ENCODE measurements around the gene ELL.

The ELL gene

DNA sequence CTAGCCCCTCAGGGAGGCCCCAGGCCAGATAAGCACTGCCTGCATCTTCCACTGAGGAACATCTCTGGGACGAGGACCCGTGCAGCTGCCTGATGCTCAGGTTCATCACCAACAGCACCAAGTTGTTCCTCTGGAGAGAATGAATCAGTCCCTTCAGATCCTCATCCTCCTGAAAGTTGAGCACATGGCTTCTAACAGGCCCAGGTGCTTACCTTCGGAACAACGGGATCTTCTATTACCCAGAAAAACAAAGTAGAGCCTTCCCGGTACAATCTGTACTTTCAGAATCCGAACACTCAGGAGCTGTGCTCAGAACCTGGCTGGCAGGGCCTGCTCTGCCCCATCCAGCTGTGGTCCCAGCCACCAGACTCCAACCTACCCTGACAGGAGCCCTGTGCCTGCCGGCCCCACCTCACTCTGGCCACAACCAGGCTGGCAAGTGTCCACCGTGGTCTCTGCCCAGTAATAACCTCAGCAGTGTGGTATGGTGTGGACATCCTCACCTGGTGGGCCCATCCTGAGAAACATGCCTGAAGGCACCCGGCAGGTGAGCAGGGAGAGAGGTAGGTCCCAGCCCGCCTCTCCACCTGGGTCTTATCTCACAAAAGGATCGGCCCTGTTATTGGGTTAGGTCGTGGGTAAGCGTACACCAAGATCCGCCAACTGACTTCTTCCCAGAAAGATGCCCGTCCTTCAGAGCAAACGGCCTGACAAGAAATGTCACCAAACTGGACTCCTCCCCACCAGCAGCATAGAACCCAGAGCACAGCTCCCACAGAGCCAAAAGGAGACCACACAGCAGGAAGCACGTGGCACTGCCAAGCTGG is 34.1 kb downstream of the ELL start:
- no peak for DNase-seq

DNA sequence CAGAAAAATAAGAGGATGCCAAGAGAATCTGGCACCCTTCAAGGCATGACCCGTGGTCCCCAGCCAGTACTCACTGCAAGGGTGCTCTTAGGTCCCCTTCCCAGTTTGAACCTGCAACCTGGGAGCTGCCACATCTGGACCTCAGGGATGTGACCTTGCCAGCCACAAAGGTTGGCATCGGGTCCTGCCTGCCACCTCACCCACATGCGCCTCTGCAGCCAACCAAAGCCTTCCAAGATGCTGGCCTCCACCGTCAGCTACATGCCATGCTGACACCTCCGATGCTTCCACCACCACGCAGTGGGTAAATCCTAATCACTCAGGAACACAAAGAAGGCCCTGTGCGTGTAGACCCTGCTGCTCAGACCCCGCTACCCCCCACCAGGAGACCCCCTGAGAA is 35.1 kb downstream of the ELL start:
- no peak for DNase-seq

DNA sequence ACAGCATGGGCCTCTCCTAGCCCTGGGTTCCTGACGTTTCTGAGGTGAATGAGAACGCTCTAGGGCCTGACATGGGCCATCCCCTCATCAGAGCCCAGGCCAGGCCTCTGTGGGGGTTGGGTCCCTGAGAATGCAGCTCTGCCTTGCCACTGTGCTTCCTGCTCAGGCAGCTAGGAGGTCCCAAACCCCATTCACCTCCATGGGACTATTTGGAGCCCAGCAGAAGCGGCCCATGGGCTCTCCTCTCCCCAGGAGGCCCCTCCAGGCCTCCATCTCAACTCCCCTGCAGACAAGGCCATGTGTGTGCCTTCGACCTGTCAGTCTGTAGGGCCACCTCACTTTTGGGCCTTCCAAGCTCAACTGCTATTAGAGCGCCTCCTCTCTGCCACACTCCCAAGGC is 36.9 kb downstream of the ELL start:
- no peak for DNase-seq

DNA sequence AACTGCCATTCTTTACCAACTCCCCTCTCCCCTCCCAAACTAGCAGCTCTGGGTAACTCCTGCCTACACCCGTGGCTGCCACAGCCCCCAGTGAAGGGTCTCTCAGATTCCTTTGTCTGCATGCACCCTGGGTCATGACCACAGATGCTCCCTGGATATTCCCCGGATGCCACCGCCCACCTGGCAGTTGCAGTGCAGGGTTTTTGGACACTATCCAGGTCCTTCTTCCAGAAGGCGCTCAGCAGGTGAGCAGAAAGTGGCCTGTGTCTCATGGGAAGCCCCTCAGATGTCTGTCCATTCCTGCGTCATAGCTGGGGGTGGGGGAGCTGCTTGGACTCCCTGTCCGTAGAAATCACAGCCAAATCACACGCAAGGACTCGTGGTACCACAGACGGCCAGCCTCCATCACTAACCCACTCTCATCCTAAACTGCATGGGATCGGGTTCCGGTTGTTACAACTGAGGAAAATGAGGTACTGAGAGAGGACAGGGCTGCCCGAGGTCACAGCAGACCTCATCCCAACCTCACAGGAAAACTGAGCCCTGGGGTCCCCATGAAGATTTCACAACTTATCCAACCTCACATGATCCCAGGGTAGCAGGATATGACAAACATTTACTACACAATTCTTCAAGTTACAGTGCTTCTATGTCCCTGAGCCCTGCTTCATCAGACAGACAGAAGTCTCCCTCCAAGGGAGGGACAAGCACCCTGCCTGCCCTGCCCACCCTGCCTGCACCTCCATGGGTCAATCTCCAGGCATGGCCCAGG is 38.6 kb downstream of the ELL start:
- DNase-seq, result no peak

DNA sequence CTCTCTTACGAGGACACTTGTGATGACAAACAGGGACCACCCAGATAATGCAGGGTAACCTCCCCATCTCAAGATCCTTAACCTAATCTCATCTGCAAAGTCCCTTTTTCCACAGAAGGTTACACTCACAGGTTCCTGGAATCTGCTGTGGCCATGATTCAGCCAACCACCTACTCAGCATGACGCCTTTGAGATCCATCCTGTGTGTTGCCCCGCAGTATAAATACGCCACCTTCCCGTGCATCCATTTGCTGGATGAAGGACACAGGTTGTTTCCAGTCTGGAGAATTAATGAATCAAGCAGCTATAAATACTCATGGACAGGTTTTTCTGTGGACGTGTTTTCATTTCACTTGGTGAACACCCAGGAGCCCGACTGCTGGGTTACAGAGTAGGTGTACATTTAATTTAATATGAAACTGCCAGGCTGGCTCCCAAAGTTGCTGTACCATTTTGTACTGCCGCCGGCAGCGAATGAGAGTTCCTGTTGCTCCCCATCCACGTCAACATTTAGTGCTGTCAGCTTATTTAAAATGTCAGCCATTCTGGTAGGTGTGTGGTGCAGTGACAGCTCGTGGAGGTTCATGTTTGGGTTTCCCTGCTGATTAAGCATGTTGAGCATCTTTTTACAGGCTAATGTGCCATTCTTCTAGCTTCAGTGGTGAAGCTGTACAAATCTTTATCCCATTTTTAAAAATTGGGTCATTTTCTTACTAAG is 40.2 kb downstream of the ELL start:
- DNase-seq, result no peak

DNA sequence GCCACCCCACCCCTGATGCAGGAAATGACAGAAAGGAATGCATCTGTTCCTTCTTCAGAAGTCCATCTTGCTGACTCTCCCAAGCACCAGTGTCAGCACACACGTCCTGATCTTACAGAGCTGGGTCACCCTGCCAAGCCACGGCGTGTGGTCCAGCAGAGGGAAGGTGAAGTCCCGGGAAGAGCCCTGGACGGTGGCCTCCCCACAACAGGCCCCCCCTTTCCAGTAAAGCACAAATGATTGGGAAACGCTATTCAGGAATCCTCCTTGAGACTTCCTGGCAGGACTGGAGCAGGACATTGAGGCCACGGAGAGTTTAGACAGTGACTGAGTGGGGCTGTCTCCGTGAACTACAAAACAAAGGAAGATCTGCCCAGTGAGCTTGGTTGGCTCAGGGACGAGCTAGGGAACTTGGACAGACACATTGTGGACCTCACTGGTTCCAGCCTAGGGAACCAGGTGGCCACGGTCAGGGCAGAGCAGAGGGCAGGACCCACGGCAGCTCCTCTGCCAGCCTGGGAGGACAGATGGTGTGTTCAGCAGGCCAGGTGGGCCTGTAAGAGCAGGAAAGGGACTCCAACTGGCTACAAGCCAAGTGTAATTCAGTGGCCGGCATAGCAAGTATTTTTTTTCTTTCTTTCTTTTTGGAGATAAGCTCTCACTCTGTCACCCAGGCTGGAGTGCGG is 41.7 kb downstream of the ELL start:
- DNase-seq, result no peak

DNA sequence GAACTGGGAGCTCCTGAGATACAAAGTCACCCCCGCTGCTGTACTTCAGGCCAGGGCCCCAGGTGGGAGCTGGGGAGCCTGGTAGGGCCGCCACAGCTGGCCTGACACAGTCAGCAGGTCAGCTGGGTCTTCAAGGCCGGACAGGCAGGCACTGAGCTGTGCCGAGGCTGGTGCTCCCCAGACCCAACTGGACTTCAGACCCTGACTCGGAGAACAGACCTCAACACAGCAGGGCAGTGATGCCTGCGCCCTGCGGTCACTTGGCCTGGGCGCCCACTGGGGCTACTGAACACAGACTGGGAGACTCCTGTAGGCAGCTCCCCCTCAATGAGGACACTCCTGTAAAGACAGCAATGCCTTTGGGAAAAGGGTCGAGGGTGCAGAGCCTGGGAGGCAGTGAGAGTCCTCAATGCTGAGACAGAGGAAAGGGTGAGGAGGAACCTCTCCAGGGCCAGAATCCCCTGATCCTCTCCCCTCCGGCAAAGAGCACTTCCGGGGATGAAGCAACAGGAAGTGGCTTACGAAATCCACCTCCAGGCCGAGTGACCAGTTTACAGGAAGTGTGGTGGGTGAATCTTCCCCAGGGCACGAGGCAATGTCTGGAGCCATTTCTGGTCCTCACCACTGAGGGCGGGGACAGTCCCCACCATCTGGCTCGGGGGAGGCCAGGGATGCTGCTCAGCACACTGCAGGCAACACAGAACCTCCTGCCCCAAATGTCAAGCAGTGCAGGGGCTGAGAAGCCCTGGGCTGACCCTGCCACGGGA is 43.1 kb downstream of the ELL start:
- DNase-seq, result no peak

DNA sequence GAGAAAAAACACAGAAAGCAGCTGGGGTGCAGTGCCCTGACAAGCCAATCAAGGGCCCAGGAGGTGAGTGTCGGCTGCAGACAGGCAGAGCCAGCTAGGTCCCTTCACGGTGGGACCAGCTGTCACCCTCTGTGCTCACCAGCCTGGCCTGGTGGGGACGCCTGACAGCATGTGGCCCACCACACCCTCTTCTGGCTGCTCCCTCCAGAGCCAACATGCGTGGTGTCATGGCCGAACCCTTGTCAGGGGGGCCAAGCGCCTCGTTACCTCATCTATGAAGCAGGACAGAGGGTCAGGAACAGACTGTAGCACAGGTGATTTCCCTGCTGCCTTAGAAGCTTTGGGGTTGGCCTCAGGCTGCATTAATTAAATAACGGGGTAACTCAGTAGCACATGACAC is 43.9 kb downstream of the ELL start:
- DNase-seq, result no peak

DNA sequence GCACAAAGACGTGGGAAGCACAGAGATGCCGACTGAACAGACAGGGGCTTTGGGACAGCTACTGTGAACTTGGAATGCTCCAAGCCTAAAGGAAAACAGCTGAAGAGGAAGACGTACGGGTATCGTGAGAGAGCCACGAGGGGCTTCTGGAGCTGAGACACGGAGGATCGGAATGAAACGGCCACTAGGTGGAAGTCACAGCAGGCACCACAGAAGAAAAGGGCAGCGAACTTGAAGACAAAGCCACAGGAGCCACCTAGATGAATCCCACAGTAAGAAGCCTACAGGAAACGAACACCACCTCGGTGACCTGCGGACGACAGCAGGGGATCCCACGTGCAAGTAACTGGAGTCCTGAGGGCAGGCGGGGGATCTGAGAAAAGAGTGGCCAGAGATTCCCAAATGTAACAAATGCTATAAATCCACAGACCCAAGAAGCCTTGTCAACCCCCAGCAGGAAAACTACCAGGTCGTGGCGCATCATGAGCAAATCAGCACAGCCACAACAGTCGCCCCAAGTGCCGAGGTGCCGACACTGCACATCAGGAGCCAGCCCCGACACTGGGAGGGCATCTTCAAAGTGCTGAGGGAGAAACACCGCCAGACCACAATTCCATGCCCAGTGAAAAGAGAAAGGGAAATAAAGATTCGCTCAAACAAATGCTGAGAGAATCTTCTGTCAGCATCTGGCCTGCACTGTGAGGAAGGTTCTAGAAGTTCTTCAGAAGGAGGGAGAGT is 44.7 kb downstream of the ELL start:
- DNase-seq, result no peak

DNA sequence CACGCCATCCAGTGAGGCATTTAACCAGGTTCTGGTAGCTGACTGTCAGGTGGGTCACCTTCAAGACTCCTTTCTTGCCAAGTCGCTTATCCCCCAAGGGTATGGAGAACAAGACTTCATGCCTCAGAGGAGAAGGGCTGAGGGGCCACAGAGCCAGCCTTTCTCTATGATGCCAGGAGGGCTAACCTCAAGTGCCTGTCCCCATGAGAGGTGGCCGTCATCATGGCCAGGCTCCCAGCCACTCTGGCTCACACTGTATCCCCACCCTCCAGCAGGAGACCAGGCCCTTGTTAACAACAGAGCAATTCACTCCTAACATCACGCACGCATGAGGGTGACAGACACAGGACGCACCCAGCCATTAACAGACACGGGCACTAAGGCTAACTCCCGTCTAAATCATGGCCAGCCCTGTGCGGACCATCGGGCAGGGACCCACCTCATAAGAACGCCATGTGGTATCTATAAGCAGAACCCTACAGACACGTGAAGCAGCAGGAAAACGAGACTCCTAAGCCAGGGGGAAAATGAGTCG is 45.3 kb downstream of the ELL start:
- DNase-seq, result no peak

DNA sequence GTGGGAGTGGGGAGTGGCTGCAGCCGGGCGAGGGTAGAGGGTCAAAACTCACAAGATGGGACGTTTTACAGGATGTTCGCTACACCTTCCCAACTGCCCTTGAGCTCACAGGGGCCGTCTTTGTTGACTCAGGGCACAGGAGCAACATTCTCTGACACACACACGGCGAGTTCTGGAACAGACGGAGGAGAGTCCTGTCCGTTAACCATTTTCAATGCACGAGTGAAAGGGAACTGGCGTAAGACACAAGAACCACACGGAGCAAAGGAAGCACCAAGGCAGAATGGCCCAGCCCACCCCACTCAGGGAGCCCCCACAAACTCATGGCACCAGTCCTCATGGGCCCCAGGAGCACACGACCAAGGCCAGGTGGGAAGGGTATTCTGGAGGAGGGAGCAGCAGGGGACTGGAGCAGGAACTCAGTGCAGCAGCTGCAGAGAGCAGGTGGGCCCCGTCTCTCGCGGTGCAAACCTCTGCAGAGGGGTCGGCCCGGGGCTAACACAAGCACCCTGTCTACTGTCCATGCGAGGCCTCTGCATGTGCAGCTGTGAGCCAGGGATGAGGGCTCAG is 46.0 kb downstream of the ELL start:
- no peak for DNase-seq

DNA sequence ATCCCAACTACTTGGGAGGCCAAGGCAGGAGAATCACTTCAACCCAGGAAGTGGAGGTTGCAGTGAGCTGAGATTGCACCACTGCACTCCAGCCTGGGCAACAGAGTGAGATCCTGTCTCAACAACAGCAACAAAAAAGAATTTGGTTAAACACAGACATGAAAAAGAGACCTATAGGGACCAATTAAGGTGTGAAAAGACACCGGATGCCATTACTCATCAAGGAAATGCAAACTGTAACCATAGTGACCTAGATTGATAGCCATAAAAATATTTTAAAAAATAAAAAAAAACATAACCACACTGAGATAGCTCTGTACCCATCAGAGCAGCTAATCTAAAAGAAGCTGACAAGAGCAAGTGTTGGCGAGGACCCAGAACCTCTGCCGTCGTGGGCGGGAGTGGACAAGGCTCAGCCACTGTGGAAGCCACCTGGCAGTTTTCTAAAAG is 46.8 kb downstream of the ELL start:
- no peak for DNase-seq

DNA sequence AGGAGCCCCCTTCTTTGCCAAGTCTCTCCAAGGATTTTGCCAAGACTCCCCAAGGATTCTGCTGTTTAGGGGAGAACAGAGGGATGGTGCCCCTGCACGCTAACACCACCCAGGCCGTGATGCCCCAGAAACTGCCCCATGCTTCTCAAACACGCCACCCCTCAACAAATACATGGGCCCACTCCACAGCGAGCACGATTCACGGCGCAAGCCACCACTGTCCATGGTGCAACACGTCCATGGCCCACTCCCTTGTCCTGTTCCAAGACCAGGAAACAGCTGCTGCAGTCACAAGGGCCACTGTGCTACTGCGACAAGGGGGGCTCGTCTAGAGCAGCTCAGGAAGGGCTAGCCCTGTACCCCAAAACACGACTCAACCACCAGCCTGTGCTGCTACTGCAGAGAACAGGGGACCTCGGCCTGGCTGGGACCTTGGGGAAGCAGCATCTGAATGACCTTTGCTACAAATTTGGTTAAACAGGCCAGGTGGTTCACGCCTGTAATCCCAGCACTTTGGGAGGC is 47.4 kb downstream of the ELL start:
- DNase-seq, result no peak

DNA sequence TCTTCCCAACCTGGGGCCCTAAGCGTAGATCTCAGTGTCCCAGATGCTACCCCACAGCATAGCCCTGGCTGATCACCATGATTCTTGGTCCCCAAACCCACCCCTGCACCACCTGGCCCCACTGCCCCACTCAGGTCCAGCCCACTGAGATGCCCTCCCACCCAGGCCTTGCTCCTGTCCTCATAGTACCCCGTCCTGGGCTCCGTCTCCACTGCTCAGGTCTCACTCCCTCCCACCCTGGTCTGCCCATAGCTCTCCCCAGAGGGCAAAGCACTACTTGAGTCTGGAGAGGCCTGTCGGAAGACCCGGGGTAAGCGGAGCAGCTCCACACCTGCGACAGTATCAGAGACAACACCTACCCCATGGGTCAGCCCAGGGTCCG is 48.2 kb downstream of the ELL start:
- no peak for DNase-seq

DNA sequence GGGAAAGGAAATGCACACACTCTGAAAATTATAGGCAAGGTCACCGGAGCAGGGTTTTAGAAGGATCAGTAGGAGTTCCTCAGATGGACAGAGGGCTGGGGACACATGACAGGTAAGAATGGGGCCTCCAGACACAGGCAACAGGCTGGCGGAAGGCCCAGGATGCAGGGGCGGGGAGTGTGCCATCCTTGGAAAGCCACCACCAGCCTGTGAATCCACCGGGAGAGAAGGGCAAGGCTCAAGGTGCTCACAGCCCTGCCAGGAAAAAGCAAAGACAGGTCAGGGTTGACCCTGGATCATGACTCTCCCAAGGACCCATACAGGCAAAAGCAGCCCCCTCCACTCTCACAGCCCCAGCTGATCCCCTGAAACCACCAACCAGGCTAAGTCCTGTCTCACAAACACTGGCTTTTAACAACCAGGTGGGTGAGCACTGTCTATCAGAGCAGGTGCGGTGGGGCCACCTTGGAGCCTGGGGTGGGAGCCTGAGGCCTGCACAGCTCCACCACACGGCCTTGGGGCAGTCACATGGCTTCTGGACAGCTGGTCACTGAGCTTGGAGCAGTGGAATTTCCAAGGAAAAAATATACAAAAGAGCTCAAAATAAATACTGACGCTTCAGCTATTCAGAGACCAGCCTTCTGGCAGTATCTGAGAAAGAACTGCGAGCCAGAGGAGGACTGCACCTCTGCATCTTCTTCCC is 48.7 kb downstream of the ELL start:
- no peak for DNase-seq

DNA sequence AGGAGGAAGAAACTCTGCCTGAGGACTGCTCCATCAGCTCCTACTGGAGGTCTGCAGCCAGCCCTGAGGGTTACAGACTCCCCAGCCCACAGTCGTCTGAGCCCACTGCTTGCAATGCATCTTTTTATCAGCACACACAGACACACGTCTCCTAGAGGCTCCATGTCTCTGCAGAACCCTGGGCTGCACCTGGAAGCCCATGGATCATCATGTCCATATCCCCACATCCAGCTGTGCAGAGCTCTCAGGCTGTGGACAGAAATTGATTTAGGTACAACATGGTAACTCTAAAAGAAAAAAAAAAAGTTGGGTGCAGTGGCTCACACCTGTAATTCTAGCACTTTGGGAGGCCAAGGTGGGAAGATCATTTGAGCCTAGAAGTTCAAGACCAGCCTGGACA is 51.1 kb downstream of the ELL start:
- DNase-seq, result no peak

DNA sequence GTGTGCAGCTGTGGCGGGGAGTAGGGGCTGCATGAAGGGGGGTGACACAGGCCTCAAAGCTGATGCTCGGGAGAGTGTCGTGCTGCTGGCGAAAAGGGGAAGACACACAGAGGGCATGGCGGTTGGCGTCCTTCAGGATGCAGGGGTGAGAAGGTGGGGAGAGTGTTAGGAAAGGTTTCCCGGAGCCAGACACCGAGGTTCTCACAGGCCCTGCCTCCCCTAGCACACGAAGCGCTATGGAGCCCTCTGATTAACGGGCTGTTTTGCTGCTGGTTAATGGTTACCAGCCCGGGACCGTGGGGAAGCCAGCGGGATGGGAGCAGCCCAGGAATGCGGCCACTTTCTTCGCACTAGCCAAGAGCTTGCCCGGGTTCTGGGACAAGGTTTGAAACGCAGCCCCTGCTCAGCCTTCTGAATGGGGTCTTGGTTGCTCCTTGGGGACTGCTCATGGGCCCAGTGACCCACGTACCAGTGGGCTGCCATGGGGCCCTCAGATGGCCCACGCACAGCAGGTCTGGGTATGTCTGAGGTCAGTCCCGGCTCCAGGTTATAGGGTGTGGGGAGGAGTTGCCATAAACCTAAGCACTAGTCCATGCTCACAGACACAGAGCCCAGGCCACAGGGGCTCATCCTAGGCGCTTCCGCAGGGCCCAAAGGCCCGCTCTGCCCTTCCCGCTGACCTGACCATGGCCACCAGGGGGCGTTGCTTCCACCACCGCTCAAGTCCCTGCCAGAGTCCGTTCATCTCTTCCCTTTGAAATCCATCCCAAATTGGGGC is 52.6 kb downstream of the ELL start:
- DNase-seq, result no peak

DNA sequence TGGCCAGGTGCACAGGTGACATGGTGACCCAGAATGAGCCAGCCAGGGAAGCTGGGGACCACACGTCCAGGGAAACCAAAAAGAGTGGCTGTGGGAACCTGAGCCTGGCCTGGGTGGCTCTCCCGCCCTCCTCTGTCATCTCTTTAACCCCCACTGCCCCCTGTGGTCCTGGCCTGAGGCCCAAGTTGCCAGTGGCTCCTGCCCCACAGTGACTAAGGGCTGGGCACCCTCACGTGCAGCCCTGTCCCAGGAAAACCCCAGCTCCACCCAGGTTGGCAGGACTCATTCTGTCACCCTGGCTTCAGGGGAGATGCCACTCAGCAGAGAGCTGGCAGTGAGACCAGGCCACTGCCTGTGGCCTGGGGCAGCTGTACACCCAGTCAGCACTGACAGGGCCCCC is 53.4 kb downstream of the ELL start:
- DNase-seq, result no peak

DNA sequence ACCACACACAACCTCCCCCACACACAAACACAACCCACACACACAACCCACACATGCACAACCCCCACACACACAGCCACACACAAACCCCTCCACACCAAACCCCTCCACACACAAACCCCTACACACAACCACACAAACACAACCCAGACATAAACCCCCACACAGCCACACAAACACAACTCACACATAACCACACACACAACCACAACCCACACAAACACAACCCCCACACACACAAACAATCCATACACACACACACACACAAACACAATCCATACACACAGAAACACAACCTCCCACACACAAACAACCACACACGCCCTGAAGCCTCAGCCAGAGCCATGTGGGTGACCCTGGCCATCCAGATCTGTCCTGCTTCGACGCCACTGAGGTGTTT is 53.9 kb downstream of the ELL start:
- DNase-seq, result no peak

Measured in NCI-H2107 (cell line).